Stimulated activated CD4-positive, alpha-beta T cell treated with anti-CD3 and anti-CD28 coated beads, Interleukin-15, amount 100 ng/mL, for 1 hour (primary cell): Measurements from ENCODE around the gene USP2.
A peak's percentile ranks its signal among the peaks of the same experiment; 100 is the strongest.

ENCODE experiments used
- DNase-seq, 2 donors: peaks; one replicate each; pipeline ENCODE4 v3.0.0-alpha.2; 2020; ENCODE audit warnings: low read depth in 1 of 2, low spot score in 1 of 2

The USP2 gene

DNA sequence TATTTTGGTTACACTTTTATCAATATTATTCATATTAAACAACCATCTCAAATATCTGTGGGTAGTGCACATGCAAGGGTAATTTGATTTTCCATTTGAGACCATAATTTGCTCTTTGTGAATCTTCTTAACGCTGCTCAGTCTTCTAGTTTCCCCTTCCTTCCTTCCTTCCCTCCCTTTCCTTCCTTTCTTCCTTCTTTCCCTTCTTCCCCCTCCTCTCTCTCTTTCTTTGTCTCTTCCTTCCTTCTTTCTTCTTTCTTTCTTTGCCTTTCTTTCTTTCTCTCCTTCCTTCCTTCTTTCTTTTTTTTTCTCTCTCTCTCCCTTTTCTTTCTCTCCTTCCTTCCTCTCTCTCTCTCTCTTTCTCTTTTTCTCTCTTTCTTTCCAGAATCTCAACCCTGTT, 51.3 kb downstream of the USP2 start:
- DNase-seq, result no peak

DNA sequence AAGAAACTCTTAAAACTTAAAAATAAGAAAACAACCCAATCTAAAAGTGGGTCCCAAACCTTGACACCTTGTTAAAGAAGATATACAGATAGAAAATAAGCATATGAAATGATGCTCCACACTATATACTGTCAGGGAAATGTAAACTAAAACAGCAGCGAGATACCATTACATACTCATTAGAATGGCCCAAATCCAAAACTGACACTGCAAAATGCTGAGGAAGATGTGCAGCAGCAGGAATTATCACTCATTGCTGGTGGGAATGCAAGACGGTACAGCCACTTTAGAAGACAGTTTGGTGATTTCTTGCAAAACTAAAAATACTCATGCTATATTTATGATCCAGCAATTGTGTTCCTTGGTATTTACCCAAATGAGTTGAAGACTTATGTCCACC, 52.2 kb downstream of the USP2 start:
- no peak for DNase-seq

DNA sequence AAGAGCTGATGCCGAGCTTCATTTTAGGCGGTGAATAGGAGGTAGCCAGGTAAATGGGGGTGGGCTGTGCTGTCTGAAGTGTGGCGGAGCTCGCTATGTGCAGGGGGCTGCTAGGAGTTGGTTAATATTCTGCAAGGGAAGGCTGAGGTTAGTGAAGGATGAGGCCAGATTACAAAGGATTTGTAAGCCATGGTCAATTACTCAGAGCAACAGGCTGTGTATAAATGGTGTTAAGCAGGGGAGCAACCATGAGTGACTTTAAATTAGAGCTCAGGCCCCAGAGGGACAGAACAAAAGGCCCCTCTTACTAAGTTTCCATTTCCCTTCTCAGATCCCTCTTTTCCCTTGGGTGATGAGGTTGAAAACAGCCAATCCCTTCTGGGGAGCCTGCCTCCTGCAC, 57.3 kb downstream of the USP2 start:
- no peak for DNase-seq

DNA sequence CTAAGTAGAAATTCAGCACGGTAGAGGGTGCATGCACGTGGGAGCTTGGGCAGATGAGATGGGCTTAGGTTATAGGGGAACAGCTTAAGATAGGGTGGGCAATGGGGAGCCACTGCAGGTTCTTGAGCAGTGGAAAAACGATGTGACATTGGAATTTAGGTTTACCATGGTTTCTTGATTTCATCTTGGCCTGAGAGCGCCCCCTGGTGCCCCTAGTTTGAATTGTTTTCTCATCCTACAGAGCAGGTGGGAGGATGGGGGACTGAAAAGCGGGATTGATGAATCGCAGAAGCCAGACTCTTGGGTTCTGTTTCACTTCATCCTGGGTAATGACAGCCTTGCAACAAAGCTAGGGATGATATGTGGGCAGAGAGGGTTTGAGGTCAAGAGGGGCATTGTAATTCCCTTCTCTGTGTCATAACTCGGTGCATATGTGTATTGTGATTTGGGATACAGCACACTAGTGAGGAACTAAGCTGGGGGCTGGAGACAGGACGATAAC, 57.9 kb downstream of the USP2 start:
- peak; percentile 46 to 57 for DNase-seq

DNA sequence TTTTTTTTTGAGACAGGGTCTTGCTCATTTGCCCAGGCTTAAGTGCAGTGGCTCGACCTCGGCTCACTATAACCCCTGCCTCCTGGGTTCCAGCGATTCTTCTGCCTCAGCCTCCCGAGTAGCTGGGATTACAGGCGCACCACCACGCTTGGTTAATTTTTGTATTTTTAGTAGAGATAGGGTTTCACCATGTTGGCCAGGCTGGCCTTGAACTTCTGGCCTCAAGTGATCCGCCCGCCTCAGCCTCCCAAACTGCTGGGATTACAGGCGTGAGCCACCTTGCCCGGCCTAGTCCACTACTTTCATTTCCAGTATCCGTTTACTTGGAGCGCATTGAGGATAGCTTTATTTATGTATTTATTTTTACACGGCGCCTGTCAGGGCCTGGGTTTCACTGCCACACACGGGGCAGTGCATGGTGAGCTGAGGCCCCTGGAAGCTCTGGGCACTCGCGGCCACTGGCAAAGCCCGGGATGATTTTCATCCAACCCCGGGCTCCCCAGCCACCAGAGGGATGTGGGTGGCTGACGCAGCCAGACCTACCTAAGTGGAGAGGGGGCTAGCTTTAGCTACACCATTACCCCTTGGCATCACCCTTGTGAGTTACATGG, 58.5 kb downstream of the USP2 start:
- no peak for DNase-seq

DNA sequence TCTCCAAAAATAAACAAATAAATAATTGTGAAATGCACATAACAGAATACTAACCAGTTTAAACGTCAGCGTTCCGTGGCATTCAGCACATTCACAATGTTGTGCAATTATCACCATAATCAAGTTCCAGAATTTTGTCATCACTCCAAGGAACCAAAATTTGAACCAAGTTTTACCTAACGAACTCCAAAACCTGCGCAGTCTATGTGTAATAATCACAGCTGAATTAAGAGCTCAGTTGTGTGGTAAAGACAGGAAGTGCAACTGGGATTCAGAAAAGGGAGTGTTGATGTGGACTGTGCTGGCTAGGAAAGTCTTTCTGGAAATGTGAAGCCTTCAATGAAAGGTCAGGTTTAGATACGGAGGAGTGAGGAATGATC, 59.1 kb downstream of the USP2 start:
- no peak for DNase-seq

DNA sequence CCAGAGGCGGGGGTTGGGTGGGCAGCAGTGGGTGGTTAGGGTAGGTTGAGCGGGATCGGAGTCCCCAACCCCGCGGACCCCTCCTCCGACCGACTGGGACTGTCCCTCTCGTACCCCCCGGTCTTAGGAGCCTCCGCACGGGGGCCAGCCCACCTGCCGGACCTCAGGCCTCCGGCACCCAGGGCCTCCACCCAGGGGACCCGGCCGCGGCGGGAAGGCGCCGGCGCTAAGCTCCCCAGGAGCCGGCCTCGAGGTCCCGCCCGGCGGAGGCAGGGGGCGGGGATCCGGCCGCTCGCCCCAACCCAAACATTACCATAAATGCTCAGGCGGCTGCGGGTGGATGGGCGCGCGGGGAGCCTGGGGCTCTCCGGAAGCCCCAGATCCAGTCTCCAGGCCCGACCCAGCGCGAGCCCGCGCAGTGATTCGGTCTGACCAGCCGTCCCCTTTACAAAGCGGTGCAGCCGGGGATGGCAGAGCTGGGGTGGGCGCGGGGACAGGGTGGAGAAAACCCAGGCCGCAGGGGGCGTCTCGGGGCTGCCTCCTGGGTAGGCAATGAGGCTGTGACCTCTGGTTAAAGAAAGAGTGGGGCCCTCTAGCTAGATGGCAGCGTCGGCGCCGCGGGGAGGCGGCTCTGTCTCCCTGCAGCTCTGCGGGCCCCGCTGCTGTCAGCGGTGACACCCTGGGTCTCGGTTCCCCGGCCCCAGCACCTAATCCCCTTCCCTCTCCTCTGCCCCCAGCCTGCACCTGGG, 60.5 kb downstream of the USP2 start:
- DNase-seq, result no peak

DNA sequence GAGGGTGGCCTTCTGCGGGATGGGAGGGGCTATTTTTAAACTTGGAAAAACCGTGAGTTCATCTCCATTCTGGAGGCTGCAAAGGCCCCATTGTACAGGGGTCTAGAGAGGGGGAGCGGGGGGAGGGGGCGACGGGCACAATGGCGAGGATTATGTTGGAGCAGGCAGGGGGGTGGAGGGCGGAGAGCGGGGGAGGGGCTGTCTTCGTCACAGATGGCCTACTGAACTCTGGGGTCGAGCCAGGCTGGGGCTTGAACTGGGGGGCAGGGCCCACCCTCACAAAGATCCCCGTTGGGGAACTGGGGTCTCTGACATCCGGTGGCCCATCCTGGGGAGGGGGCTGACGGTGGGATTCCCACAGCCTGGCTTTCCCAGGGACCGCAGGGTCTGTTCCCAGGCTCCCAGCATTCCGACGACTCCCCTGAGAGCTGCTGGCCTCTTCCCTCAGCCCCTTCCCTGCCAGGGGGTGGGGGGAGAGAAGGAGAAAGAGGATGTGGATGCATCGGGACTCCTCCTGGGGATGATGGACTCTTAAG, 61.2 kb downstream of the USP2 start:
- DNase-seq, result no peak

DNA sequence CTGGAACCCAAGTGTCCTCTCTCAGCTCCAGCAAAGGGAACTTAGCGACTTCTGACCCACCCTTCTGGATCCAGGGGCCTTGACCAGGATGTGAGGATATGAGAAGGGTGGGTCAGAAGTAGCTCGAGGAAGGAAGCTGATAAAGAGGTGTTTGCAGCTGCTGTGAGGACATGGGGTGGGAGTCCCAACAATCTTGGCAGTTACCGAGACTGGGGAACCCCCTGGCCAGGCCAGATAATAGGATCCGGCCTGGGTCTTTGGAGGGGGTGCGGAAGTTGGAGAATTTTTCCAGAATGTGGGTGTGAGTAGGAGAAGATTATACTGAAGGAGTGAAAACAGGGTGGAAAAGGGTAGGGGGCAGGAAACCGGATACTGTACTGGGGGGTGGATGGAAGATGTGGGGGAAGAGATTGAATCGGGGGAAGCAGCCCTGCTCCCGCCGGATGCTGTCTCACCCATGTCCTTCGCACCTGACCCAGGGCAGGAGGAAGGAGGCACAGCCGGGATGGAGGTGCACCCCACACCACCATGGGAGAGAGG, 61.7 kb downstream of the USP2 start:
- DNase-seq, result no peak

DNA sequence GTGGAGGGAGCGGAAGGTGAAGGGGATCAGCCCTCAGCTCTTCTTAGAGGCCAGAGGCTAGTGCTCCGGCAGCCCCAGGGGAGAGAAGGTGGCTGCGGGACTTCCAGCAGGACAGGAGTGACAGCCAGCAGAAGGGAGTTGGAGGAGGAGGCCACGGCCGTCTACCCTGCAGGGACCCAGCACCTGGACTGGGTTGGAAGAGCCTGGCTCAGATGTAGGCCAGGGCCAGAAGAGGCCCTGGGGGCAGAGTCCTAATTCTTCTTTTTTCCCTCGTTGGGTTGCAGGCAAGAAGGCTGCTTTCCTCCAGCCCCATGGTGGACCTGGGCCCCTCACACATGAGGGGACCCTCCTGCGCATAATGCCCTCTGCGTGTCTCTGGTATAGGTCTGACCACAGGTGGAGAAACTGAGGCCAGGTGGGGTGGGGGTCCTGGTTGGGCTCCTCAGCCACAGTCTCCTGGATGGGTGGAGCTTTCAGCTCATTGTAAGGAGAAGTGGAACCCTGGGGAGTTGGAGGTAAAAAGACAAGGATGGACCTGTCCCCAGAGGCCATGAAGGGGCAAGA, 62.3 kb downstream of the USP2 start:
- DNase-seq, result no peak

DNA sequence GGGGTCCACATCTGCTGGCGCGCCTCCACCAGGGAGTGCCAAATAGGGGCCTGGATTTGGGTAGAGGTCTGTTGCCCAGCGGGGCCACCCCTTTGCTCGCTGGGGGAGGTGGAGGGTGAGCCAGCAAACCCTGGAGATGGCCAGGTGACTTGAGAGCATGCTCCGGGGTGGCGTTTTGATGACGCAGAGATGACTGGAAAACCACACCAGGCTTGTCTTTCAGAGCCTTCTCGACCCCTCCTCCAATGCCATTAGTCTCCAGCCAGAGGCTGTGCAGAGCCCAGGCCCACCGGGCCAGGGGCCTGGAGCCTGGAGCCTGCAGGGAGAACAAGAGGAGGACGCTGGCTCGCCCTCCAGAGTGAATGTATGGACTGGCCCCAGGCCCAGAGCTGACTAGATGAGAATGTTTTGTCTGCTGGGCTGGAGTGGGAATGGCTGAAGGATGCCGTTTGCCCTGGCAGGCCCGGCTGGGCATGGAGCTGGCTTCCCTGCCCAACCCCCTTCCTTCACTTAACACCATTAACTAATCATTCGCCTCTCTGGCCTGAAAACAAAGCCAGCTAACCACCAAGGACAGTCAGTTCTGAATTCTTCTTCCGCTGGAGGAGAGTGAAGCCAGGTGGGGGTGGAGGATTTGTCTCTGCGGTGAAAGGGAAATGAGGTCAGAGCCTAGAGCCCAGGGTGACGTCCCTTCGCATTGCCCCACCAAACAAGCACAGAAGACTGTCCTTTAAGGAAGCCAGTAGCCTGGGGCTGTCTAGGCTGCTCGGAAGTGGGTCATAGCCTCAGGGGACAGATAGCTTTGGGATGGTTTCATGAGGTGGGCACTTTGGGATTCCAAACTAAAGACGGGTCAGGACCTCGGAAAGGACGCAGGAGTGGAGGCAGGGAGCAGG, 63.0 kb downstream of the USP2 start:
- no peak for DNase-seq

DNA sequence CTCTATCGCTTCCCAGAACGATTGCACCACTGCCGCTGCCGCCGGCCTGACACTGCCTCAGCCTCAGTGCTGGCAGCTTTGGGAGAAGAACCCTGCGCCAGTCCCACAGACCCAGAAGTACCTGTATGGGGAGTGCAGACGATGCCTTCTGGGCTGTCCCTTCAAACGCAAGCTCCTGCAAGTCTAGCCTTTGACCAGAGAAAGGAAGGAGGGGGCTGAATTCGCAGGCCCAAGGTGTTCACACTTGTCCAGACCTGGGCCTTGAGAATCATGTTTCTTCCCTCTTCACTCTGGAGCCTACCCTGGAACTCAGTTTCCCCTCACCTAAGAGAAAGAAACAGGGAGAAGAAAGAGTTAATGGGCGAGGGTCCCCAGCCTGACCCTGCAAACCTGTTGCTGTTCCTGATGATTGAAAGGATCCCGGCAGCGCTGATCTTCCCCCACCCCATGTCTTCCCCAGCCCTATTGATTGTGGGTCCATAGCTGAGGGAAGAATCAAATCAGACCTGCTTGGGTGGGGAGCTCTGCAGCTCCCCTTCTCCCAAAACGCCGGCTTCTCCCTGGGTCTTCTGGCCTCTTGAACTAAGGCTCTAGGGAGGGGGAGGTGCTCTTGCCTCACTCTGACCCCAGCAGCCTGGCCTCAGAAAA, 63.8 kb downstream of the USP2 start:
- DNase-seq, result no peak

DNA sequence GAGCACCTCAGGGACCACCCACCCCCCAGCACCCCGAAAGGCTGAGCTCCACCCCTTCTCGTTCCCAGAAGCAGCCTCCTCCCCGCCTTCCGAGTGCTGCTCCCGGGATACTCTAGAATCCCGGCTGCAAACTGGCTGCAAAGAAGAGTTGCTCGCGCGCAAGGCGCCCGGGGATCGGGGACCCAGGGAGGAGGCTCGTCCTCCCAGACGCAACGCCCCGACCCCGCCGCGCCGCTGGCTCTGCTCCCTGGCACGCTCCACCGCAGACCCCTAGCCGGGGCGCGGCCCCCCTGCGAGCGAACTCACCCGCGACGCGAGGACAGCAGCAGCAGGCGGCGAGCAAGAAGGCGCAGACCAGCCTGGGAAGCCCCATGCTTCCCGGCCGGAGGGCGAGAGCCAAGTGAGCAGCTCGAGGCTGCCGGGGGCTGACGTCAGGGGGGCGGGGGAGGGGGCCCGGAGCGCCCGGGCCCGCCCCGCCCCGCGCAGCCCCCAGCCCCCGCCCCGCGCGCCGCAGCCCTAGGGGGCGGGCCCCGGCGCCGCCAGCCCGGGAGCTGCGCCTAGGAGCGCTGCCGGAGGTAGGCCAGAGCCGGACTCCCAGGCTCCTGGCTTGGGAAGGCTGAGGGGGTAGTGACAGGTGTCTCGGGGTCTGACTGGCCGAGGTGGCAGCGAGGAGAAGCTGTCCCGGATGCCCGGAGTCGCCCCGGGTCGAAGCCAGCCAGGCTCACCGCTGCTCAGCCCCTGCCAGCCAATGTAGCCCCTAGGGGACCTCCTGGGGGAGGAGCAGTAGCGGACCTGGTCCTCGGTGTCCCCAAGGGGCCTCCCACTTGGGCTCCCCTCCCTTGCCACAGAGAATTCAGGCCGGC, 64.5 kb downstream of the USP2 start, which contains the start of gene MCAM:
Gene MCAM, minus strand, starts transcription at position 402 of the 863 bp plus-strand sequence. Its CDS starts 29 bp downstream, at position 373.
- no peak for DNase-seq

DNA sequence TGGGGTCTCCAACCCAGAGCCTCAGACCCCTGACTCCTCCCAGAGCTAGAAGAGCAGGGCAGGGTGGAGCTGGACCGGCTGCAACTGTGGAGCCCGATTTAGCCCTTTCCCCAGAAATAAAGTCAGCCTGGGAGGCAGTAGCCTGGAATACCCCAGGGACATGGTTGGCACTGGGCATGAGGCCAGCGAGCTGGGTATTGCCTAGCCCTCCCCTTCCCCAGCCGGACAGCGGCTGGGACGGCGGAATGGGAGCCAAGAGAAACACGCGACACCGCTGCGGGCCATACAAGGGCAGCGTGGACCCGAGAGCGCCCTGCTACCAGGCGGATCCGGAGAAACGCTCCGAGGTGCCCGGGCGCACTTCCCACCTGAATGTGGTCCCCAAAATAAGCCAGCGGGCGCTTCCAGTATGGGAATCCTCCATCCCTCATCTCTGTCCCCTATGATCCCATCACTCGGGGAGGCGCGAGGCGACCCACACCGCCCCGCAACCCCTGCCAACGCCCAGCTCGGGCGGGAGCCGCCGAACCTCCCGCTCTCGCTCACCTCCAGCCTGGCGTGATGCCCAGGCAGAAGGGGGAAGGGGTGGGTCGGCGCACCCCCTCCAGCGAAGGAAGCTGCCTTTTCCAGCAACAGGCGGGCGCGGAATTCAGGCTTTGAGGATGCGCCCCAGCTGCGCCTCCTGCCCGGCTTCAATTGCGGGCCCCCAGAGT, 65.3 kb downstream of the USP2 start:
- DNase-seq, result no peak

DNA sequence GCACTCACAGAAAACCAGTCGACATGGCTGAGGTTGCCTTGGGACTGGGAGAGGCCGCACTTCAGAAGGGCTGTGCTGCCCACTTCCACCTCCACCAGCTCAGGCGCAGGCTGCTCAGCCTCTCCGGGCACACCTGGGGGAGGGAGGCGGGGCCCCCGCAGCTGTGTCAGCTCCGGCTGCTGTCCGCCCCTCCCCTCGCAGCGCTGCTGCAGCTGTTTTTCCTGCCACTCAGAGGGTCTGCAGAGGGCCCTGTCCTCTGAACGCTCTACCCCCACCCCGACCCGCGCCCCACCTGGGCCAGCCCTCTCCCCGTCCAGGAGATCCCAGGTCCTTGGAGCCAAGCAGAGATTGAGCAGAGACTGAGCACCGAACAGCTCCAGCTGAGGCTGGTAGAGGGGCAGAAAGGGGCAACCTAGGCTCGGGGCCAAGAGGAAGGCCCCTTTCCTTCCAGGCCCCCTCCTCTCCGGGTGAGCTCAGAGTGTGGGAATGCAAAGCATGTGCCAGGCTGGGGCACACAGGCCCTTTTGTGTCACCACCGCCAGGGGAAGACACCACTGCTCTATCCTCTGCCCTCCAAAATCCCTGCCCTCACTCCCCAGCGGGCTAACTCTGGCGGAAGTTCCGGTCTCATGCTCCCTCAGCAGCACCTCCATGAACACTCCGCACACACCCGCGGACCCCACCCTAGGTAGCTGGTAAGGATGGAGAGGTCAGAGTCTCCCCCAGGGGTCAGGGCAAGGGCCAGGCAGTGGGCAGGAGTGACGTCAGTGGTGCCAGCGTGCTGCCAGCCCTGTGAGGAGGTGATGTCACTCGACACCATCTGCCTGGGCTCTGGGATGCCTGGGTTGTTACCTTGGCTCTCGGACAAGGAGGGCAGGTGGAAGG, 66.1 kb downstream of the USP2 start:
- no peak for DNase-seq

DNA sequence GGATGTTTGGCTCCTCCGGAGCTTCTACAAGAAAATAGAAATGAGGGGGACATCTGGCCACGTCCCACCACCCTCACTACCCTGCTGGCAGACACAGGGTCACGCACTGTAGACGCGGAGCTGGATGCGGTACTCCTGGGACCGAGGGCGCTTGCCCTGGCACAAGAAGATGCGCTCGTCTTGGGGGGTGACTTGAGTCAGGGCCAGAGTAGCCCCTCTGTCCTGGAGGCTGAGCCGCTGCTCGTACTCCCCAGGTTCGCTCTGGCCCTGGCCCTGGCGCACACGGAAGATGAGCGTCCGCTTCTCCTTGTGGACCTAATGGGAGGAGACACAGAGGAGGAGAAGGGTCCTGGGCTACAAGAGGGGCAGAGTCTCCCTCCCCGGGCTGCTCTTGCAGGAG, 66.8 kb downstream of the USP2 start:
- no peak for DNase-seq

DNA sequence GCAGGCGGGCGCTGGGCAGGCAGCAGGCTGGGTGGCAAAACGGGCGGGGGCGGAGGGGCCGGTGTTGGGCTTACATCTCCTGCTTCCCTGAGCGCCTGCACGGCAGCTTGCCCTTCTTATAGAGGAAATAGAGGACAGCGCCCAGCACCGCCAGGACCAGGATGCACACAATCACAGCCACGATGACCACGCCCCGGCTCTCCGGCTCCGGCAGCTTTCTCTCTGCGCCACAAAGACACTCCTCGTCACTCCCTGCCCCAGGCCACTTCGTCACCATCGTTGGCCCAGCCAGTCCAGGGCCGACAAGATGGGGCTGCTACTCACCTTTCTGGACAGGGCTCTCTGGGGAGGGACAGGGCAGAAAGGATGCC, 70.8 kb downstream of the USP2 start:
- no peak for DNase-seq
